Pancreas (tissue), 10 donors: Measurements from ENCODE around the gene ALOX5AP. TPM values are rescaled to one million over a fixed set of nuclear protein-coding genes. Genes with fewer than 3 reads are reported as not detected.

Experiments
- ATAC-seq, 4 donors: fragments of 200-7000 bp; cut with Tn5 transposase; one replicate each; pipeline versions ENCODE4 v1.8.0 to v1.9.1; 2020; ENCODE audit warnings: mild to moderate bottlenecking in 4 of 4, moderate library complexity in 4 of 4
- DNase-seq, 6 donors: peaks; one replicate each; pipeline ENCODE4 v3.0.0-alpha.2; 2020
- FAIRE-seq: peaks from 2 replicates; lab custom pipeline; 2012; peaks lifted over from hg19 to GRCh38; lab: Jason Lieb, UNC
- H3K27ac ChIP-seq, 4 donors: fragments of 200-600 bp; sonication (generic); 1 replicate in 3 of 4; 2 replicates in 1 of 4; pipeline versions ENCODE4 v1.5.0 to v1.8.0; 2020
- H3K27me3 ChIP-seq, 4 donors: fragments of 200-600 bp; one replicate each; pipeline ENCODE4 v1.8.0; 2021
- H3K36me3 ChIP-seq, 3 donors: fragments of 200-600 bp; sonication (generic) in 1 of 3; one replicate each; pipeline versions ENCODE4 v1.5.0 to v1.8.0; 2020 to 2021
- H3K4me1 ChIP-seq, 3 donors: fragments of 200-600 bp; one replicate each; pipeline ENCODE4 v1.8.0; 2021
- H3K4me3 ChIP-seq, 4 donors: fragments of 200-600 bp; sonication (generic) in 2 of 4; one replicate each; pipeline versions ENCODE4 v1.5.0 to v1.8.0; 2020 to 2021
- H3K9me3 ChIP-seq, 4 donors: fragments of 200-600 bp; one replicate each; pipeline ENCODE4 v1.8.0; 2021
- WGBS, 2 donors: extraction: QIAGEN DNeasy Blood & Tissue Kit; methylation state at CpG; one replicate each; pipeline ENCODE4 v1.1.7; 2013; 5-methylcytosine and 5-hydroxymethylcytosine counted together
- intact Hi-C, 3 donors: fragments of 100-400 bp; cut with DNase I; formaldehyde crosslinking; loops; one replicate each; pipeline versions ENCODE4 v1.11.1 to v1.14.2; 2022
- polyA plus RNA-seq, 2 donors: library from polyadenylated mRNA; stranded (reverse); fragments of 200-250 nt; gene quantifications; one replicate each; pipeline ENCODE4 v1.2.3, GENCODE V29; 2013
- total RNA-seq, 6 donors: library from RNA; stranded (reverse); fragmentation: NEBNext Ultra II Directional in 4 of 6; extraction: Animal tissue kit (Norgen Biotek cat#: 25700) in 4 of 6; gene quantifications; one replicate each; pipeline versions ENCODE4 v1.2.1 to v1.2.4, GENCODE V29; 2021 to 2023
- TF ChIP-seq, protein P1 (sequence below), 4 donors: fragments of 200-600 bp; sonication (generic) in 3 of 4; IDR thresholded peaks; one replicate each; pipeline versions ENCODE4 v1.5.0 to v1.8.0; 2021; ENCODE audit warnings: antibody characterized with exemption in 4 of 4
- donor health status: healthy with polysubstance abuse.
- donor health status: DM: no; HTN: no; CAD: no; lungs with moderate emphysema.
- donor health status: DM: no; HTN: no; CAD: no.
- donor health status: control.
- donor health status: control.
- donor health status: Bipolar disorder and iron deficiency.
- donor health status: DM: yes; HTN: yes; CAD: no.
- donor health status: DM: no; HTN: no; CAD: no.
- donor health status: DM: no; HTN: no; CAD: no.
- donor health status: DM: yes; HTN: yes; CAD: no.

ALOX5AP gene
- total and polyA plus RNA-seq, 8 donors, result 1.3 to 33.2 (median 3.6) TPM

DNA sequence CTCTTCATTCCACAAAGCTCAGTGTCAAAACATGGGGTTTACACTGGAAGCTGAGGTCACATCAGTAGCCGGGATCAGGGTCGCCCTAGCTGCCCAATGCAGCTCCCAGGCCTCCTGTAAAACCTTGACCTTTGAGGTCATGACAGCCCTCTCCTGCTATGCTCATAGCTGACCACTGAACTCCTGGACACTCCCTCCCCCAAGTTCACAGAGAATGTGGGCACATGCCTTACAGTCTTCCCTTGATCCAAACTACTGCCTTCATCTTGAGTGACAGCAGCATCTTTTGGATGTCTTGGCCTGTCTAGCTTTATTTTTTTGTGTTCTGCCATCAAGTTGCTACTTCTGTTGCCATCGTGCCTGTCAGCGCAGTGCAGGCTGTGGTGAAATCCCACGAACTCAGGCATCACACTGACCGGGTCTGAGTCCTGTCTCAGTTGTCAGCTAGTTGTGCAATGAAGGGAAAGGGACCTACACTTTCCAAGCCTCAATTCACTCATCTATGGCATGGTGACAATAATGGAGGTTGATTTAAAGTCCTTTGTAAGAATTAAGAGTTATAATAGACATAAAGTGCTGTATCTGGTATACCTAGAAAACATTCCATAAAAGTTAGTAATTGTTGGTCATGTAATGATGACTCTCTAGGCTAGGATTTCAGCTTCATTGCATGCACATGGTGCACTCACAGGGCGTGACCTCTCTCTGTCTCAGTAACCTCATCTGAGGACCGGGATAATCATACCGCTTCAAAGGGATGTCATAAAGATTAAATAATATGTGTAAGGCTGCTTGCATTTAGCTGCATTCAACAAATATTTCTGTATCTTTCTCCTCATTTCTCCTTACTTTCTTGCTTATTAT, 16.4 kb upstream of the ALOX5AP start:
- H3K9me3 ChIP-seq, result no peaks in the 10 kb centered on the region
- TF ChIP-seq, protein P1, sequence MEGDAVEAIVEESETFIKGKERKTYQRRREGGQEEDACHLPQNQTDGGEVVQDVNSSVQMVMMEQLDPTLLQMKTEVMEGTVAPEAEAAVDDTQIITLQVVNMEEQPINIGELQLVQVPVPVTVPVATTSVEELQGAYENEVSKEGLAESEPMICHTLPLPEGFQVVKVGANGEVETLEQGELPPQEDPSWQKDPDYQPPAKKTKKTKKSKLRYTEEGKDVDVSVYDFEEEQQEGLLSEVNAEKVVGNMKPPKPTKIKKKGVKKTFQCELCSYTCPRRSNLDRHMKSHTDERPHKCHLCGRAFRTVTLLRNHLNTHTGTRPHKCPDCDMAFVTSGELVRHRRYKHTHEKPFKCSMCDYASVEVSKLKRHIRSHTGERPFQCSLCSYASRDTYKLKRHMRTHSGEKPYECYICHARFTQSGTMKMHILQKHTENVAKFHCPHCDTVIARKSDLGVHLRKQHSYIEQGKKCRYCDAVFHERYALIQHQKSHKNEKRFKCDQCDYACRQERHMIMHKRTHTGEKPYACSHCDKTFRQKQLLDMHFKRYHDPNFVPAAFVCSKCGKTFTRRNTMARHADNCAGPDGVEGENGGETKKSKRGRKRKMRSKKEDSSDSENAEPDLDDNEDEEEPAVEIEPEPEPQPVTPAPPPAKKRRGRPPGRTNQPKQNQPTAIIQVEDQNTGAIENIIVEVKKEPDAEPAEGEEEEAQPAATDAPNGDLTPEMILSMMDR (IDR thresholded peaks at IDR 0.05), result no peak
- intact Hi-C loops, result no loop called here
- no peaks in the 10 kb centered on the region for H3K36me3 ChIP-seq
- FAIRE-seq (no peak), ATAC-seq (peak in 1 of 4 donors; percentile 16), DNase-seq (no peak)
- 84 to 89% methylated on average over 9 of the region's 9 CpGs for WGBS, 2 donors
- no peak overlapping the region for H3K27ac ChIP-seq
- H3K4me1 ChIP-seq, result no peaks in the 10 kb centered on the region
- no peaks in the 10 kb centered on the region for H3K27me3 ChIP-seq
- H3K4me3 ChIP-seq, result no peak overlapping the region

DNA sequence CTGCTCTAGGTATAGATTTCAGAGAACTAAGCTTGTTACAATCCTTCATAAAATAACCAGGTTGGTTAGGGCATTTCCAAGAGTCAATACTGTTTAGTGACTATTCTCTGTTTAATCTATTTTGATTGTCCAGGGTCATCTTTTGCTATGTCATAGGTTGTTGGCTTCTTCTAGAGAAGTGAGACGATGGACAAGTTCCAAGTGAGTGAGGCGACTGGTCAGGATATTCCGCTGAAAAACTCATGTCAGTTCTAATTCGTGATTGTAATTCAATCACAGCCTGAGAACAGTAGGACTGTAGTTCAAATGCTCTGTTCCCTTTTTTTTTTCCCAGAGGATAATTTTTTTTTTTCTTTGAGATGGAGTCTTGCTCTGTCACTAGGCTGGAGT, 15.8 kb upstream of the ALOX5AP start:
- no peak for FAIRE-seq
- TF ChIP-seq, protein P1 (IDR thresholded peaks at IDR 0.05), result no peak
- ATAC-seq, result no peak
- Histone ChIP-seq H3K4me1 (no peaks in the 10 kb centered on the region), H3K27ac (no peak overlapping the region), H3K4me3 (no peak overlapping the region), H3K9me3 (no peaks in the 10 kb centered on the region), H3K27me3 (no peaks in the 10 kb centered on the region), H3K36me3 (no peaks in the 10 kb centered on the region)
- 68 to 73% methylated on average over 4 of the region's 4 CpGs for WGBS, 2 donors
- DNase-seq, result no peak
- intact Hi-C loops, result no loop called here

DNA sequence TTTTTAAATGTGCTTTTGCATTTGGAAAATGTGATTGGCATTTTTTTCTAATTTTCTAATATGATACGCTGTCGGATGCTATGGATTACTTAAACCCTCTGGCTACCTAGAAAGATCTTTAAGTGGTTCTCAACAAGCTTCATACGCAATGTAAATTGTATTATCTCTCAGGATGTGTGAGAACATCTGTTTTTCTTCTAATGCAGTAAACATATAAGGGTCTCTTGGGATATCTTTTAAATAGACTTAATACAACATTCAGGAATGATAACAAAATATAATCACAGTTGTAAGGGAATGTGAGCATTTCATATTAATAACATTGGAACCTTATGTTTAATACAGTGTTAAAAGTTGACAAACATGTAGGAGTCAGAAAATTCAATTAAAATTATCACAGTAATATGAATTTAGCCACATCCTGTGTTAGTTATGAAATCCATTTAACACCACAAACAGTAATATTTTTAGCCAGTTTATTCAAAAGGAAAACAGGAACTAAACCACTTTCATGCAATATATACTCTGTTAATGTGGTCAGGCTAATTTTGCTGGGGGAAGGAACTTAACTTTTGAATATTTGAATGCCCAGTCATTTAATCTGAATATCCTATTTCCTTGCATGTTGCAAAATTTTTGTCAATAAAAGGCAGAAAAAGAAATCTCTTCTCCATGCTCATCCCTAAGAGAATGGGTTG, 15.0 kb upstream of the ALOX5AP start:
- H3K27ac ChIP-seq, result no peak overlapping the region
- H3K4me1 ChIP-seq, result no peaks in the 10 kb centered on the region
- TF ChIP-seq, protein P1 (IDR thresholded peaks at IDR 0.05), result no peak
- WGBS, 2 donors, result 84 to 96% methylated on average over 3 of the region's 3 CpGs
- H3K36me3 ChIP-seq, result no peaks in the 10 kb centered on the region
- no peak overlapping the region for H3K4me3 ChIP-seq
- no peak for DNase-seq
- intact Hi-C loops, result no loop called here
- peak in 2 of 4 donors; percentile 30 to 42 for ATAC-seq
- no peaks in the 10 kb centered on the region for H3K27me3 ChIP-seq
- H3K9me3 ChIP-seq, result no peaks in the 10 kb centered on the region
- FAIRE-seq, result no peak

DNA sequence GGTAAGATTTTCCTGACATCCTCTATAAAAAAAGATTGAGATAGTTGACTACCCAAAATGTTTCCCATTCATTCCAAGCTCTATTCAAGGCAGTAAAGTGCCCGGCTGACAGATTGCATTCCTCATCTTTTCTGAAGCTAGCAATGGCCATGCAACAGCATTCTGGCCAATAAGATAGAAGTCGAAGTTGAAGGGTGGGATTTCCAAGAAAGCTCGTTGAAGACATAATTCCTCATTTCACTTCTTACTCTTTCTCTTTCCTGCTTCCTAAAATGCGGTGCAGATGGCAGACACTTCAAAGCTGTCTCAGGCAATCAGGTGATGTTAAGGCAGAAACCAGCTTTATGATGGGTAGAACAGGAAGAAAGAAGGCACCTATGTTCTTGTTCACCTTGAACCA, 13.4 kb upstream of the ALOX5AP start:
- intact Hi-C loops, result no loop called here

More for the DNA sequence above, 13.4 kb upstream of the ALOX5AP start:
- TF ChIP-seq, protein P1 (IDR thresholded peaks at IDR 0.05), result no peak
- no peak for DNase-seq
- H3K4me1 ChIP-seq, result no peaks in the 10 kb centered on the region
- H3K4me3 ChIP-seq, result no peak overlapping the region
- no peak for FAIRE-seq
- H3K9me3 ChIP-seq, result no peaks in the 10 kb centered on the region
- H3K27ac ChIP-seq, result no peak overlapping the region
- 78 to 80% methylated on average over 4 of the region's 4 CpGs for WGBS, 2 donors
- ATAC-seq, result no peak
- no peaks in the 10 kb centered on the region for H3K36me3 ChIP-seq
- H3K27me3 ChIP-seq, result no peaks in the 10 kb centered on the region
